Measurements from ENCODE around the gene SERTM1. TPM values are rescaled to one million over a fixed set of nuclear protein-coding genes. Genes with fewer than 3 reads are reported as not detected.

Gene SERTM1
- total and polyA plus RNA-seq, 2 of the 8 experiments (the other 6 are each of a cell fraction or from before 2014, with no cell fraction given): 0.48 to 1.6 TPM

- WGBS, 2 experiments (ENCODE audit: extremely low coverage in 1 of 2, insufficient coverage in 1 of 2, insufficient read length in 1 of 2, insufficient replicate concordance in 2 of 2, low coverage in 1 of 2, low lambda C conversion rate in 2 of 2, missing lambda C conversion rate in 1 of 2): 100% methylated on average over 1 of the region's 1 CpG; no CpG with 5 or more reads in 1 of the 2 experiments
- Histone ChIP-seq H2BK5ac (ENCODE audit: low read depth, low read length) (no peak overlapping the region), H3K9ac (replicated peaks in 1 of 4; ENCODE audit: extremely low read depth in 1 of 4, low read depth in 3 of 4, low read length in 3 of 4) (no peak overlapping the region), H2AFZ (ENCODE audit: low read length) (no peak overlapping the region), H2BK15ac (ENCODE audit: low read length) (no peak overlapping the region), H3K4me3 (ENCODE audit: extremely low read depth in 1 of 4, insufficient read depth in 2 of 4, low read depth in 3 of 4, low read length in 4 of 4) (no peak overlapping the region), H4K8ac (ENCODE audit: extremely low read depth, insufficient read depth, low read length) (no peak overlapping the region), H4K5ac (ENCODE audit: insufficient read length, low read depth, low read length) (no peak overlapping the region), H2BK120ac (replicated peaks; ENCODE audit: low read depth, low read length) (no peak overlapping the region), H3K36me3 (ENCODE audit: control insufficient read depth in 2 of 4, insufficient read depth in 4 of 4, low read length in 3 of 4) (no peaks in the 10 kb centered on the region), H3K56ac (replicated peaks; ENCODE audit: insufficient read length, low read depth, low read length) (no peak overlapping the region), H3K14ac (ENCODE audit: insufficient read length) (no peak overlapping the region), H3K23ac (ENCODE audit: insufficient read length) (no peak overlapping the region), H3K79me2 (ENCODE audit: control insufficient read depth in 1 of 2, insufficient read depth in 2 of 2, low read length in 2 of 2) (no peaks in the 10 kb centered on the region), H3K27ac (ENCODE audit: low read depth, low read length) (no peak overlapping the region), H3K4ac (replicated peaks; ENCODE audit: insufficient read length, low read depth, low read length) (no peak overlapping the region), H3K4me1 (replicated peaks in 1 of 4; ENCODE audit: control insufficient read depth in 3 of 4, insufficient read depth in 4 of 4, low read length in 3 of 4) (no peaks in the 10 kb centered on the region), H3K18ac (ENCODE audit: extremely low read depth, low read length) (no peak overlapping the region), H2AK5ac (ENCODE audit: low read depth, low read length) (no peak overlapping the region), H3K4me2 (ENCODE audit: insufficient read depth in 1 of 2, low read depth in 2 of 2, low read length in 2 of 2) (no peak overlapping the region), H4K91ac (replicated peaks; ENCODE audit: insufficient read length, low read length) (no peak overlapping the region), H3K9me3 (ENCODE audit: insufficient read depth in 2 of 2, low read depth in 1 of 2, low read length in 1 of 2) (no peaks in the 10 kb centered on the region), H3K79me1 (ENCODE audit: low read depth, low read length) (no peaks in the 10 kb centered on the region), H4K20me1 (replicated peaks in 1 of 2; ENCODE audit: control insufficient read depth in 1 of 2, insufficient read depth in 2 of 2, low read length in 2 of 2) (no peaks in the 10 kb centered on the region), H3K27me3 (replicated peaks in 1 of 4; ENCODE audit: control insufficient read depth in 3 of 4, extremely low read depth in 1 of 4, insufficient read depth in 3 of 4, low read length in 3 of 4) (no peaks in the 10 kb centered on the region), H2BK20ac (ENCODE audit: low read length) (no peak overlapping the region), H3K23me2 (ENCODE audit: low read depth, low read length) (no peaks in the 10 kb centered on the region), H2BK12ac (ENCODE audit: low read depth, low read length) (no peak overlapping the region)
- CTCF ChIA-PET (ENCODE audit: partially characterized antibody): interaction anchor here (0.6 to 0.9 kb wide), 2 partner anchors 106 to 173 kb away, joined by 3 read pairs; no protein-coding TSS in a partner anchor
- FAIRE-seq (no peak), DNase-seq (ENCODE audit: low read depth in 1 of 2, low spot score in 2 of 2) (no peak)
- TF ChIP-seq SP2 (IDR thresholded peaks at IDR 0.05; ENCODE audit: low read length) (no peak), RAD21 (IDR thresholded peaks at IDR 0.05 in 1 of 2, conservative IDR thresholded peaks at IDR 0.05 in 1 of 2; ENCODE audit: low read depth in 2 of 2, low read length in 2 of 2) (no peak), ASH2L (IDR thresholded peaks at IDR 0.05; ENCODE audit: low read length) (no peak), RFX5 (IDR thresholded peaks at IDR 0.05; ENCODE audit: borderline replicate concordance, low read depth, low read length) (no peak), SRF (IDR thresholded peaks at IDR 0.05; ENCODE audit: low read depth, low read length) (no peak), BRCA1 (IDR thresholded peaks at IDR 0.05; ENCODE audit: low read depth, low read length) (no peak), EGR1 (IDR thresholded peaks at IDR 0.05; ENCODE audit: borderline replicate concordance, low read depth, low read length) (no peak), KDM4A (IDR thresholded peaks at IDR 0.05; ENCODE audit: low read depth, low read length, severe bottlenecking) (no peak), RBBP5 (IDR thresholded peaks at IDR 0.05; ENCODE audit: borderline replicate concordance, low read depth, low read length) (no peak), CTBP2 (IDR thresholded peaks at IDR 0.05; ENCODE audit: borderline replicate concordance, insufficient read depth, insufficient read length, low read length) (no peak), GABPA (IDR thresholded peaks at IDR 0.05; ENCODE audit: borderline replicate concordance, insufficient read depth, low read length) (no peak)
- POLR2A ChIA-PET (ENCODE audit: partially characterized antibody): no interaction called here
Measured at GRCh38 chr13:36709136-36709890, 35.5 kb downstream of the SERTM1 start.
